Thymus (tissue), 11 donors: ENCODE measurements around the gene FAM186B. TPM values are rescaled to one million over a fixed set of nuclear protein-coding genes. Genes with fewer than 3 reads are reported as not detected.

Source experiments
- DNase-seq, 9 donors: peaks; one replicate each; pipeline ENCODE4 v3.0.0-alpha.2; 2013; ENCODE audit warnings: low spot score in 9 of 9, low read depth in 6 of 9, missing footprints in 1 of 9
- H3K27ac ChIP-seq, 2 donors: one replicate each; pipeline ENCODE4 v1.5.1; 2013; ENCODE audit warnings: control low read depth in 1 of 2, low read depth in 1 of 2, low read length in 1 of 2, mild to moderate bottlenecking in 1 of 2, moderate library complexity in 1 of 2
- H3K27me3 ChIP-seq, 2 donors: one replicate each; pipeline ENCODE4 v1.5.1; 2013; ENCODE audit warnings: low read length in 1 of 2; ENCODE audit not compliant: control insufficient read depth in 2 of 2, insufficient read depth in 1 of 2
- H3K36me3 ChIP-seq, 2 donors: one replicate each; pipeline ENCODE4 v1.5.1; 2013; ENCODE audit warnings: low read length in 1 of 2, mild to moderate bottlenecking in 1 of 2, moderate library complexity in 1 of 2; ENCODE audit not compliant: control insufficient read depth in 2 of 2, insufficient read depth in 2 of 2
- H3K4me1 ChIP-seq, 2 donors: one replicate each; pipeline ENCODE4 v1.5.1; 2013; ENCODE audit warnings: low read length in 2 of 2; ENCODE audit not compliant: control insufficient read depth in 2 of 2, insufficient read depth in 2 of 2
- H3K4me3 ChIP-seq, 2 donors: one replicate each; pipeline ENCODE4 v1.5.1; 2013; ENCODE audit warnings: low read length in 2 of 2, control low read depth in 1 of 2, mild to moderate bottlenecking in 1 of 2
- H3K9me3 ChIP-seq, 2 donors: one replicate each; pipeline ENCODE4 v1.5.1; 2013; ENCODE audit warnings: low read length in 1 of 2, mild to moderate bottlenecking in 1 of 2; ENCODE audit not compliant: control insufficient read depth in 2 of 2, insufficient read depth in 1 of 2
- WGBS: extraction: QIAGEN DNeasy Blood & Tissue Kit; methylation state at CpG from one replicate; pipeline ENCODE4 v1.1.7; 2013; 5-methylcytosine and 5-hydroxymethylcytosine counted together
- polyA plus RNA-seq: library from polyadenylated mRNA; stranded (reverse); fragments of 200-250 nt; gene quantifications from one replicate; pipeline ENCODE4 v1.2.3, GENCODE V29; 2013
- total RNA-seq: library from RNA; stranded (reverse); fragments of 120-200 nt; gene quantifications from one replicate; pipeline ENCODE4 v1.2.4, GENCODE V29; 2013
- donor health status: healthy.

FAM186B gene
- total and polyA plus RNA-seq, 2 donors, result 0.09 TPM

GRCh38 chr12:49566361-49566760 is 39.1 kb downstream of the FAM186B start:
- Histone ChIP-seq H3K9me3 (peaks cover 0 to 4% of the 10 kb centered on the region in 2 donors), H3K27me3 (no peaks in the 10 kb centered on the region), H3K4me3 (no peak overlapping the region), H3K4me1 (peaks cover 12 to 32% of the 10 kb centered on the region in 2 donors), H3K27ac (no peak overlapping the region), H3K36me3 (peaks cover 35 to 45% of the 10 kb centered on the region in 2 donors)
- 98% methylated on average over 13 of the region's 13 CpGs for WGBS
- no peak for DNase-seq

GRCh38 chr12:49565406-49566265 is 39.8 kb downstream of the FAM186B start:
- Histone ChIP-seq H3K27ac (no peak overlapping the region), H3K9me3 (peaks cover 0 to 4% of the 10 kb centered on the region in 2 donors), H3K27me3 (no peaks in the 10 kb centered on the region), H3K4me3 (no peak overlapping the region), H3K4me1 (peaks cover 12 to 32% of the 10 kb centered on the region in 2 donors), H3K36me3 (peaks cover 42 to 52% of the 10 kb centered on the region in 2 donors)
- WGBS, result 97% methylated on average over 12 of the region's 12 CpGs
- DNase-seq, result no peak

GRCh38 chr12:49564686-49565405 is 40.6 kb downstream of the FAM186B start:
- Histone ChIP-seq H3K36me3 (peaks cover 50 to 60% of the 10 kb centered on the region in 2 donors), H3K9me3 (peaks cover 0 to 4% of the 10 kb centered on the region in 2 donors), H3K27me3 (no peaks in the 10 kb centered on the region), H3K27ac (no peak overlapping the region), H3K4me3 (no peak overlapping the region), H3K4me1 (peaks cover 12 to 32% of the 10 kb centered on the region in 2 donors)
- 42% methylated on average over 8 of the region's 8 CpGs for WGBS
- DNase-seq, result no peak

- H3K36me3 ChIP-seq, result peaks cover 57 to 67% of the 10 kb centered on the region in 2 donors
- 96% methylated on average over 14 of the region's 14 CpGs for WGBS
- peaks cover 0 to 7% of the 10 kb centered on the region in 2 donors for H3K9me3 ChIP-seq
These were observed 41.3 kb downstream of the FAM186B start for GRCh38 chr12:49563951-49564685.

GRCh38 chr12:49562831-49563230 is 42.6 kb downstream of the FAM186B start:
- peaks cover 7 to 23% of the 10 kb centered on the region in 2 donors for H3K4me1 ChIP-seq
- 97% methylated on average over 6 of the region's 6 CpGs for WGBS
- DNase-seq, result no peak
- peaks cover 68 to 78% of the 10 kb centered on the region in 2 donors for H3K36me3 ChIP-seq
- H3K9me3 ChIP-seq, result peaks cover 0 to 3% of the 10 kb centered on the region in 2 donors
- no peaks in the 10 kb centered on the region for H3K27me3 ChIP-seq
- no peak overlapping the region for H3K4me3 ChIP-seq
- H3K27ac ChIP-seq, result no peak overlapping the region

More at GRCh38 chr12:49563951-49564685, 41.3 kb downstream of the FAM186B start:
- H3K27ac ChIP-seq, result no peak overlapping the region
- no peak for DNase-seq
- peaks cover 12 to 29% of the 10 kb centered on the region in 2 donors for H3K4me1 ChIP-seq
- H3K27me3 ChIP-seq, result no peaks in the 10 kb centered on the region
- no peak overlapping the region for H3K4me3 ChIP-seq

DNA sequence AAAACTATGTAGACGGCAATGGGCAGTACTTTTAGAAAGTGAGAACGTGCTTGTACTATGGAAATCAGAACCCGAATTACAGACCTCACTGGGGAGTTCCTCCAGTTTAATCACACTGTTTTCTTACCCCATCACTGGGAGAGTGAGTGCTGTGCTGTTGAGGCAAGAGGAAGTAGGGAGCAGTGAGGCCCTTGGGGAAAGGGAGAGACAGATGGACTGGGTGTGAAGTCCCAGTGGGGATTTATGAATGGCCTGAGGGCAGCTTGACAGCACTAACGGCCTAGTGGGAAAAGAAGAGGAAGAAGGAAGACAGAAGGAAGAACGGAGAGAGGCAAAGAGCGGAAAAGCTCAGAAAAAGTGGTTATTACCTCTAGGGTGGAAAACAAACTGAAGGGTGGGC is 43.2 kb downstream of the FAM186B start:
- 95% methylated on average over 6 of the region's 6 CpGs for WGBS
- Histone ChIP-seq H3K36me3 (peaks cover 74 to 83% of the 10 kb centered on the region in 2 donors), H3K27me3 (no peaks in the 10 kb centered on the region), H3K9me3 (peaks cover 0 to 3% of the 10 kb centered on the region in 2 donors), H3K4me1 (peaks cover 6 to 20% of the 10 kb centered on the region in 2 donors), H3K4me3 (no peak overlapping the region), H3K27ac (no peak overlapping the region)
- no peak for DNase-seq

GRCh38 chr12:49560695-49561094 is 44.7 kb downstream of the FAM186B start:
- Histone ChIP-seq H3K27me3 (no peaks in the 10 kb centered on the region), H3K27ac (no peak overlapping the region), H3K9me3 (peaks cover 0 to 3% of the 10 kb centered on the region in 2 donors), H3K4me1 (peaks cover 0 to 13% of the 10 kb centered on the region in 2 donors), H3K36me3 (peaks cover 89 to 94% of the 10 kb centered on the region in 2 donors), H3K4me3 (no peak overlapping the region)
- no peak for DNase-seq
- 97% methylated on average over 7 of the region's 7 CpGs for WGBS

GRCh38 chr12:49559011-49559675 is 46.3 kb downstream of the FAM186B start:
- no peak for DNase-seq
- no peak overlapping the region for H3K4me3 ChIP-seq
- peaks cover 0 to 3% of the 10 kb centered on the region in 2 donors for H3K9me3 ChIP-seq
- H3K27ac ChIP-seq, result no peak overlapping the region
- H3K27me3 ChIP-seq, result no peaks in the 10 kb centered on the region
- 98% methylated on average over 17 of the region's 17 CpGs for WGBS
- peaks cover 77 to 81% of the 10 kb centered on the region in 2 donors for H3K36me3 ChIP-seq
- peaks cover 0 to under 1% of the 10 kb centered on the region in 2 donors for H3K4me1 ChIP-seq
